Right atrium auricular region (tissue), 2 donors: ENCODE data around the gene REEP1. TPM values are rescaled to one million over a fixed set of nuclear protein-coding genes. Genes with fewer than 3 reads are reported as not detected.
A peak's percentile ranks its signal among the peaks of the same experiment; 100 is the strongest.

ENCODE experiments used
- DNase-seq: peaks from one replicate; pipeline ENCODE4 v3.0.0-alpha.2; 2019; ENCODE audit warnings: low spot score
- H3K27ac ChIP-seq, 2 donors: fragments of 200-600 bp; sonication (generic); 1 replicate in 1 of 2; 2 replicates in 1 of 2; pipeline ENCODE4 v1.5.1; 2016 to 2019
- H3K27me3 ChIP-seq, 2 donors: fragments of 200-600 bp; sonication (generic); one replicate each; pipeline versions ENCODE4 v1.5.1 to v1.6.0; 2017 to 2019
- H3K36me3 ChIP-seq: fragments of 200-600 bp; sonication (generic); one replicate; pipeline ENCODE4 v1.5.1; 2016
- H3K4me1 ChIP-seq, 2 donors: fragments of 200-600 bp; sonication (generic); one replicate each; pipeline versions ENCODE4 v1.5.1 to v1.6.0; 2017 to 2019
- H3K4me3 ChIP-seq, 2 donors: fragments of 200-600 bp; sonication (generic); 1 replicate in 1 of 2; 2 replicates in 1 of 2; pipeline ENCODE4 v1.5.1; 2017 to 2019; ENCODE audit warnings: mild to moderate bottlenecking in 1 of 2, moderate library complexity in 1 of 2
- H3K9me3 ChIP-seq, 2 donors: fragments of 200-600 bp; sonication (generic); one replicate each; pipeline ENCODE4 v1.5.1; 2019
- total RNA-seq, 2 donors: library from RNA; depleted of rRNA; stranded (reverse); fragments of >200 nt; gene quantifications; one replicate each; pipeline ENCODE4 v1.1.0, GENCODE V29; 2016
- TF ChIP-seq, protein P1 (sequence below), 2 donors: fragments of 200-600 bp; sonication (generic); IDR thresholded peaks; one replicate each; pipeline ENCODE4 v1.5.1; 2019; ENCODE audit warnings: antibody characterized with exemption in 2 of 2

Gene REEP1, protein sequence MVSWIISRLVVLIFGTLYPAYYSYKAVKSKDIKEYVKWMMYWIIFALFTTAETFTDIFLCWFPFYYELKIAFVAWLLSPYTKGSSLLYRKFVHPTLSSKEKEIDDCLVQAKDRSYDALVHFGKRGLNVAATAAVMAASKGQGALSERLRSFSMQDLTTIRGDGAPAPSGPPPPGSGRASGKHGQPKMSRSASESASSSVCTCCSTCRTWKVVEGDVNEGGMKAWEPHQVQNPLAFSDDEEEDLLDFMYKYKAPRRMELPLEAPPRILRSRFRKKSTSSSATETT
- total RNA-seq, result 10 to 100 TPM; 29.4 to 34.2 TPM

DNA sequence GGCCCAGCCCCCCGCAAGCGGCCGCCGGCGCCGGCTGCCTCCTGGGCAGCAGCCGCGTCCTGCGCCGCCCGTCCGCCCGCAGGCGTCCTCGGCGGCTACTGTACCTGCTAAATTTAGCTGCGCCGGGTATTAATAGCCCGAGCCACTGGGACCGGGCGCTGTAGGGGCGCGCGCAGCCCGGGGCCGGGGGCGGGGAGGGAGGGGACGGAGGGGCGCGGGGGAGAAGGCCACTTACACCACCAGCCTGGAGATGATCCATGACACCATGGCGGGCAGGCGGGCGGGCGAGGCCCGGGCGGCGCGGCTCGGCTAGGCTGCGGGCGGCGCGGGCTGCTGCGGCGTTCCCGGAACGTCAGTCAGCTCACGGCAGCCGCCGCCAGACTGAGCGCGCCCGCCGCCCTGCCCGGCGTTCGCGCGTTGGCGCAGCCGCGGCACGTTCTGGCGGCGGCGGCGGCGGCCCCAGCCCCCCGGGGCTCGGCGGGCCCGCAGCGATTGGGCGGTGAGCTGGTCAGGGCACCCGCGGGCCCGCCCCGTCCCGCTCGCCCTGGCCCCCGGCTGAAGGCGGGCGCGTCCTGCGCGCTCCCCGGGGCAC is at the start of gene REEP1:
TSS of gene REEP1 (minus strand) at position 383 of the 592 bp plus-strand sequence. CDS start at position 267, 116 bp downstream.
- Histone ChIP-seq H3K36me3 (no peaks in the 10 kb centered on the region), H3K4me1 (peaks cover 0 to 12% of the 10 kb centered on the region in 2 donors), H3K4me3 (peak within 1 kb of the TSS; percentile 49 to 57), H3K27me3 (no peaks in the 10 kb centered on the region), H3K9me3 (peaks cover 0 to 12% of the 10 kb centered on the region in 2 donors), H3K27ac (peak within 1 kb of the TSS; percentile 66 to 77)
- TF ChIP-seq, protein P1, sequence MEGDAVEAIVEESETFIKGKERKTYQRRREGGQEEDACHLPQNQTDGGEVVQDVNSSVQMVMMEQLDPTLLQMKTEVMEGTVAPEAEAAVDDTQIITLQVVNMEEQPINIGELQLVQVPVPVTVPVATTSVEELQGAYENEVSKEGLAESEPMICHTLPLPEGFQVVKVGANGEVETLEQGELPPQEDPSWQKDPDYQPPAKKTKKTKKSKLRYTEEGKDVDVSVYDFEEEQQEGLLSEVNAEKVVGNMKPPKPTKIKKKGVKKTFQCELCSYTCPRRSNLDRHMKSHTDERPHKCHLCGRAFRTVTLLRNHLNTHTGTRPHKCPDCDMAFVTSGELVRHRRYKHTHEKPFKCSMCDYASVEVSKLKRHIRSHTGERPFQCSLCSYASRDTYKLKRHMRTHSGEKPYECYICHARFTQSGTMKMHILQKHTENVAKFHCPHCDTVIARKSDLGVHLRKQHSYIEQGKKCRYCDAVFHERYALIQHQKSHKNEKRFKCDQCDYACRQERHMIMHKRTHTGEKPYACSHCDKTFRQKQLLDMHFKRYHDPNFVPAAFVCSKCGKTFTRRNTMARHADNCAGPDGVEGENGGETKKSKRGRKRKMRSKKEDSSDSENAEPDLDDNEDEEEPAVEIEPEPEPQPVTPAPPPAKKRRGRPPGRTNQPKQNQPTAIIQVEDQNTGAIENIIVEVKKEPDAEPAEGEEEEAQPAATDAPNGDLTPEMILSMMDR (IDR thresholded peaks at IDR 0.05), result no peak
- no peak for DNase-seq

DNA sequence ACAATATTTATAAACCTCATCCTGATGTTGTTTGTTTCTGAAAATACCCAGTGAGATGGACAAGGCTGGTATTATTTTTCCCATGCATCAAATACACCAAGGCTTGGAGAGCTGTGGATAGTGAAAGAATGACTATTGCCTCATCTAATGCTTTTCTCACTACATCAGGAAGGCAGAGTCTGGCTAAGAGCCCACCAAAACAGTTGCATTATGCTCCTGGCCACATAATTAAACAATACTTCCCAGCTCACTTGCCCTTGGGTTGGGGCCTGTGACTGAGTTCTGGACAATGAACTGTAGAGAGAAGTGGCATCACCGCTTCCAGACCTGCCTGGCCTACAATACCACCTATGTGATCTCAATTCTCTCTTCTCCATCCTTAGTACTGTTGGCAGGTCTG is 46.4 kb upstream of the REEP1 start:
- peak overlapping the region; percentile 50 to 63 for H3K27ac ChIP-seq
- H3K36me3 ChIP-seq, result no peaks in the 10 kb centered on the region
- no peak for DNase-seq
- TF ChIP-seq, protein P1 (IDR thresholded peaks at IDR 0.05), result no peak
- H3K4me1 ChIP-seq, result no peaks in the 10 kb centered on the region
- H3K4me3 ChIP-seq, result no peak overlapping the region
- no peaks in the 10 kb centered on the region for H3K27me3 ChIP-seq
- H3K9me3 ChIP-seq, result no peaks in the 10 kb centered on the region

DNA sequence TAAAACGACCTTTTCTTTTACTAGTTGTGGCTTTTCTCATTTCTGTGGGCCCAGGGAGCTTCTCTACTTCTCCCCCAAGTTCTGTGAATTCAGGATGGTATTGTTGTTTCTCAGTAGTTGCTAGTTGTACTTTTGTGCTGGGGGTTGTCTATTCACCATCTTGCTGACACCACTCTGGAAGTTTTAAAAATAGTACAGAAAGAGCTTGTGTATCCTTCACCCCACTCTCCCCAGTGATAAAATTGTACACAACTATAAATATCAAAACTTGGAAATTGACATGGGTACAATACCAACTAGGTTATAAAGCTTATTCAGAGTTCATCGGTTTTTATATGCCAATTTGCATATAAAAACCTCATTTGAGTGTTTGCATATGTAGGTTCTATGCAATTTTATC is 45.3 kb upstream of the REEP1 start:
- Histone ChIP-seq H3K27ac (peak overlapping the region in 1 of 2 donors; percentile 63), H3K4me3 (no peak overlapping the region), H3K27me3 (no peaks in the 10 kb centered on the region), H3K36me3 (no peaks in the 10 kb centered on the region), H3K4me1 (no peaks in the 10 kb centered on the region), H3K9me3 (no peaks in the 10 kb centered on the region)
- TF ChIP-seq, protein P1 (IDR thresholded peaks at IDR 0.05), result no peak
- DNase-seq, result no peak

DNA sequence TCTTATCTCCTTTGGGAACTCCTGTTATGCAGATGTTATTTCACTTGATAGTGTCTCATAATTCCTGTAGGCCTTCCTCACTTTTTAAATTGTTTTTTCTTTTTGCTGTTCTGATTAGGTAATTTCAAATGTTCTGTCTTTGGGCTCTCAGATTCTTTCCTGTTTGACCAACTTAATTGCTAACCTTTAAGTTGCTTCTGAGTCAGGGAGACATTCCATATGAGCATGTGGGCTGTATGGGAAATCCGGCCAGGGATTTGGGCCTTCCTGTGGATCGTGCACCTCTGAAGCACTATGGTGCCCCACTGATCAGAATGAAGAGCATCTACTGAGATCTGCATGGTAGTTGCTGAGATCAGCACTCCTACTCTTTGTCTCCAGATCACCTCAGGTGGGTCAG is 44.7 kb upstream of the REEP1 start:
- Histone ChIP-seq H3K9me3 (no peaks in the 10 kb centered on the region), H3K27ac (peak overlapping the region in 1 of 2 donors; percentile 63), H3K4me3 (no peak overlapping the region), H3K36me3 (no peaks in the 10 kb centered on the region), H3K4me1 (no peaks in the 10 kb centered on the region), H3K27me3 (no peaks in the 10 kb centered on the region)
- DNase-seq, result no peak
- TF ChIP-seq, protein P1 (IDR thresholded peaks at IDR 0.05), result no peak

DNA sequence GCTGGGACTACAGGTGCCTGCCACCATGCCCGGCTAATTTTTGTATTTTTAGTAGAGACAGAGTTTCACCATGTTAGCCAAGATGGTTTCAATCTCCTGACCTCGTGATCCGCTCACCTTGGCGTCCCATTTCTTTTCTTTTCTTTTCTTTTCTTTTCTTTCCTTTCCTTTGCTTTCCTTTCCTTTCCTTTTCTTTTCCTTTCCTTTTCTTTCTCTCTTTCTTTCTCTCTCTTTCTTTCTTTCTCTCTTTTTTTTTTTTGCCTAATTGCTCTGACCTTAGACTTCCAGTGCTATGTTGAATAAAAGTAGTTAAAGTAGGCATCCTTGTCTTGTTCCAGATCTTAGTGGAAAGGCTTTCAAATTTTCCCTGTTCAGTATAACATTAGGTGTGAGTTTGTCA is 41.0 kb upstream of the REEP1 start:
- H3K36me3 ChIP-seq, result no peaks in the 10 kb centered on the region
- H3K27ac ChIP-seq, result no peak overlapping the region
- no peak for DNase-seq
- TF ChIP-seq, protein P1 (IDR thresholded peaks at IDR 0.05), result no peak
- no peaks in the 10 kb centered on the region for H3K9me3 ChIP-seq
- H3K4me3 ChIP-seq, result no peak overlapping the region
- no peaks in the 10 kb centered on the region for H3K4me1 ChIP-seq
- H3K27me3 ChIP-seq, result no peaks in the 10 kb centered on the region
